Kidney glomerular epithelial cell (primary cell): ENCODE results near the gene SLC4A3.

Experiments
- DNase-seq: peaks from one replicate; lab custom pipeline; 2025; lab: John Stamatoyannopoulos, UW

SLC4A3 gene

DNA sequence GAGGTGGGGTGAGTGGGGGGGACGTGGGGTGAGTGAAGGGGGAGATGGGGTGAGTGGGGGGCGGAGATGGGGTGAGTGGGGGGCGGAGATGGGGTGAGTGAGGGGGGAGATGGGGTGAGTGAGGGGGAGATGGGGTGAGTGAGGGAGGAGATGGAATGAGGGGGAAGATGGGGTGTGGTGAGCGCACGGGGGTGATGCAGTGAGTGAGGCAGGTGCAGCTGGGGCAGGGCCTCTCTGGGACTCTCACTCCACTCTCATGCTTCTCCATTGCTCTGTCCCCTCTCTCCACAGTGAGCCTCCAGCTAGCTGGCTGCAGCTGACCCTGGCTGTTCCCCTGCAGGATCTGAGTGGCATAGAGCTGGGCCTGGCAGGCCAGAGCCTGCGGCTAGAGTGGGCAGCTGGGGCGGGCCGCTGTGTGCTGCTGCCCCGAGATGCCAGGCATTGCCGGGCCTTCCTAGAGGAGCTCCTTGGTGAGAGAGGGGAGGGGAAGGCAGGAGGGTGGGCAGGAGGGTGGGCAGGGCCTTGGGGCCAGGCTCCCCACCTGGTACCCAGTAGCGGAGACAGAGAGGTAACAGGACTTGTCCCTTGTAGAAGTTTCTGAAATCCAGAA, 13.9 kb upstream of the SLC4A3 start:
- DNase-seq, result no peak

DNA sequence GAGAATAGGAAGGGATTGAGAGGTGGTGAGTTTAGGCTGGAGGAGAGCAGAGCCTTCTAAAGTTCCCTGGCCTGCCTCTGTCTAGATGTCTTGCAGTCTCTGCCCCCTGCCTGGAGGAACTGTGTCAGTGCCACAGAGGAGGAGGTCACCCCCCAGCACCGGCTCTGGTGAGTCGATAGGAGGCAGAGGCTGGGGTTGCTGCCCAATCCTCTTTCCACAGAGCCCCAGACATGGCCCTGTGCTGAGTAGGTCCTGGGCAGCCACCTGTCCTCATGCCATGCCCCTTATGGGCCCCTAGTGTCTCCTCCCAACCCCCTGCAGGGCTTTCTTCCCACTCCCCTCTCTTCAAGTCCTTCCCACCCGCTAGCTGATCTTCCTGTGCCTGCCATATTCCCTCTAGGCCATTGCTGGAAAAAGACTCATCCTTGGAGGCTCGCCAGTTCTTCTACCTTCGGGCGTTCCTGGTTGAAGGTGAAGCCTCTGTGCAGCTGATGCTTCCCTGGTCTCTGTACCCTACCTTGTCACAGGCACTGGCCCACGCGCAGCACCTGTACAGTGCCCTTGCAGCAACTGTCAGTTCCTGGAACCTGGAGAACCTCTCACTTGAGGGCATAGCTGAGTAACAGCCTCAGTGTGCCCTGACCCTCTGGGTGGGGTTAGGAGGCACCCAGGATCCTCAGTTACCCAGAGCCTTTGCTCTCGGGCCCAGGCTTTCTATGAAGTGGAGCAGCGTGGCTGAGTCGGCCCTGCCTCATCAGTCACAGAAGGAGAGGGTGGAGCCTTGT, 13.2 kb upstream of the SLC4A3 start:
- no peak for DNase-seq

DNA sequence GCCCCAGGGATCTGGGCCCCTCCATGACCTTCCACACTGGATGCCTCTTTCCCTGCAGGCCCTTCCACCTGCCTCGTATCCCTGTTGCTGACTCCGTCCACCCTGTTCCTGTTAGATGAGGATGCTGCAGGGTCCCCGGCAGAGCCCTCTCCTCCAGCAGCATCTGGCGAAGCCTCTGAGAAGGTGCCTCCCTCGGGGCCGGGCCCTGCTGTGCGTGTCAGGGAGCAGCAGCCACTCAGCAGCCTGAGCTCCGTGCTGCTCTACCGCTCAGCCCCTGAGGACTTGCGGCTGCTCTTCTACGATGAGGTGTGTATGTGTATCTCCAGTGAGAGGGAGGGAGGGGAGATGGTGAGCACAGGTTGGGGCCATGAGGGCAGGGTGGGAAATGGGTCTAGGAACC, 12.4 kb upstream of the SLC4A3 start:
- DNase-seq, result no peak

DNA sequence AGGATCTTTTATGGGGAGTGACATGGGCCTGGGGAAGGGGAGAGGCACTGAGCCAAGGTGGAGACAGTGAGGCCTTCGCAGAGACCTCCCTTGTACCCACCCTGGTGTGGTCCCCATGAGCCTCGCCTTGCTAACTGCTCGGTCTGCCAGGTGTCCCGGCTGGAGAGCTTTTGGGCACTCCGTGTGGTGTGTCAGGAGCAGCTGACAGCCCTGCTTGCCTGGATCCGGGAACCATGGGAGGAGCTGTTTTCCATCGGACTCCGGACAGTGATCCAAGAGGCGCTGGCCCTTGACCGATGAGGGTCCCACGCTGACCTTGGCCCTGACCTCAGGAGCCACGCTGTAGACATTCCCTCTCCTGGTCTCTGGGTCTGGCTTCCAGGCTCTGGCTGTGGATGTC, 11.5 kb upstream of the SLC4A3 start:
- DNase-seq, result no peak

DNA sequence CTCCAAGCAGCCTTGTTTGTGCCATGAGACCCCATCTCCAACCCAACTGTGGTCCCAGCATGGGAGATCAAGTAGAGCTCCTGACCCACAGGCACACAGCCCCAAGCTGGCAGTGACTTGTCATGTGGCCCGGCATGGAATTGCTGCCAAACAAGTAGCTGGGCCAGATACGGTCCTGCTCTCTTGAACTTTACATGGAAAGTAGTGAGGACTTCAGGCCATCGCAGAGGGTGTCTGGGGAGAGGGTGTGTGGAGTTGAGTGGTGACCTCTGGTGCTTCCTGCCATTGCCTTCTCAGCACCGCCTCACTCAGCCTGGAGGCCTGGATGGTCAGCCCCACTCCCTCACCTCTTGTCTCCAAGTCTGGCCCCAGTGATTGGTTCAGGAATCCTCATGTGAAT, 10.9 kb upstream of the SLC4A3 start:
- DNase-seq, result no peak

DNA sequence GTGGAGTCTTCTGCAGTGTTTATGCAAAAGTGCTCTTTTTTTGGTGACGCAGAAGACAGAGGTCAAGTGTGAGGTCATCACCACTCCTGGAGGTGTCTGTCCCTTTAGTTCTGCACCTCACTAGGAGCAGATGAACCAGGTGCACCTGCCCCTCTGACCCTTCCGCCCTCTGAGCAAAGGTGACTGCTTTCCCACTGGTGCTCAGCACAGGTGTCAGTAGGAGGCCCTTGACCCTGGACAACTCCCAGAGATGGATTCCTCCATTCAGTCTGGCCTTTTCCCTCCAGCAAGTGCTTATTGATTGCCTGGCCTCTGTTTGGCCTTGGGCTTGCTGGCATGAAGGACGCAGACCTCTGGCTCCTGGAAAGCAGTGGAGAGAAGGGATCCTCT, 8.7 kb upstream of the SLC4A3 start:
- no peak for DNase-seq

DNA sequence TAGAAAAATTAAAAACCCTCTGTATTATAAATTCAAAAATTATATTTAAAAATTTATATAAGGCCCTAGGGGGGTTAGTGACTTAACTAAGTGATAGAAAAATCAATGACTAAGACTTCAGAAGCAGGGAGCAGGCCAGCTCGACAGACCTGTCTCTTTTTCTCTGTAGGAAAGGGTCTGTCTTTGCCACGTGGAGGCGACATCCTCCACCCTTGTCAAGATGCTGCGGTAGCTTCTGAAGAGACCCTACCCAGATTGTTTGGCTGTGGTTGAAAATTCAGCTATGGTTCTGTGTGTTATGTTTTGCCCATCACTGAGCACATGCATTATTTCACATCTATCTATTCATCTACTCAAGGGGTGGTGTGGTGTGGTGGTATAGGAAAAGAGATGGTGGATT, 8.2 kb upstream of the SLC4A3 start:
- no peak for DNase-seq

DNA sequence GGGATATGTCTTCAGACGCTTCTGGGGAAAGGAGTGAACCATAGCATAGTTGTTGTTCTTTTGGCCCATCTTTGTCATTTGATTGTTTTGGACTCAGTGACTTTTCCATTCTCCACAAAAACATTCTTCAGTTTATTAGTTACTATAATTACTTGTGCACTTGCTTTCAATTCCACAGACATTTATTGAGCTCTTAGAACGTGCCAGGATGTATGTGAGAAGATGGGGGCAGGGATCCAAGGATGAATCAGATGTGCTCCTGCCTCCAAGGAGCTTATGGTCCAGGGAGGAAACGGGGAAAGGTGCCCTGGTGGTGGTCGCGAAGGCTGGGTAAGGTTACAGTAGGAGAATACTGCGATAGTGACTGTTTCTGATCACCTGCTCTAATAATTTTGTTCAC, 6.9 kb upstream of the SLC4A3 start:
- no peak for DNase-seq

DNA sequence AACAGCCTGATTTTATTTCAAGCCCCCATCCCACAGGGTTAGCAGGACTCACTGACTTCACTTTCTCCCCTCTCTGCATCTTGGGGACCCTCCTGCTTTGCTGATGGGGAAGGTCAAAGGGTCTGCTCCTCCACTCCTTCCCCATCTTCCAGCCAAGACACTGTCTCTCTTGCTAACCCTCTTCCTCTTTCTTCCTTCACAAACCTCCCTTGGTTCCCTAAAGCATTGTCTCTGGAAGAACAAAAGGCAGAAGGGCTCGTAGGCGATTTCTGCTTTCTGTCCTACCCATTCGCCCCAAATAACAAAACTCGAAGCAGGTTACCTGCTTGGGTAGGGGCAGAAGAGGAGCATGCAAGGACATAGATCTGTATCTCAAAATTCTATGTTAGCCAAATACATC, 5.5 kb upstream of the SLC4A3 start:
- no peak for DNase-seq

DNA sequence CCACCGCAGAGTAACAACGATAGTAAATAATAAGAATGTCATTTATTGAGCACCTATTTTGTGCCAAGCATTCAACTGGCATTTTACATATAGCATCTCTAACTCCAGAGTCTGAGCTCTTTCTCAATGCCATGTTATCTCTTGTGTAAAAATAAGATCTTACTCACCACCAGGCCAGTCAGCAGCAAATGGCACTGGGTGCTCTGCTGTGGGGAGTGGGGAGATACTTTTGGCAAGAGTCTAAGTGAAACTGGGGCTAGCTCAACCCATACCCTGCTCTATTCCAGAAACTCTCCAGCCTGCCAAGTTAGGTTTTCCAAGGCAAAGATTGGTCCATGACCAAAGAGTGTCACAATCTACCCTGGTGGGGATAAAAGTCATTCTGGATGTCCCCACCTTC, 5.0 kb upstream of the SLC4A3 start:
- no peak for DNase-seq

DNA sequence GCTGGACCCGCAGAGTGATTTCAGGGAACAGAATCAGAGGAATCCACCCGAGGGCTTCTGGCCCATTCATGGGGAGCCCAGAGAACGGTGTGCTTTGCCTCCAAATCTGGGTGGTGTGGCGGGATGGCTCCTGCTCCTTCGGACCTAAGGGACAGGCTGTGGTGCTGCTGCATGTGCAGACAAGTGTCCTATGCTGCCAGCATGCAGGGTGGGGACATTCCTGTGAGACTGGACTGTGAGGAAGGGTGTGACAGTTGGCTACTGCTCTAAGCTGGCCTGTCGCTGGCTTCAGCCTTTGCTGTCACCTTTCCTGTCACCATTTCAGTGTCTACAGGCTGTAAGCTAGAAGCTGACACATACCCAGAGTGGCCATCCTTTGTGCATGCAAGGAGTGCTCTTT, 2.9 kb upstream of the SLC4A3 start:
- no peak for DNase-seq

DNA sequence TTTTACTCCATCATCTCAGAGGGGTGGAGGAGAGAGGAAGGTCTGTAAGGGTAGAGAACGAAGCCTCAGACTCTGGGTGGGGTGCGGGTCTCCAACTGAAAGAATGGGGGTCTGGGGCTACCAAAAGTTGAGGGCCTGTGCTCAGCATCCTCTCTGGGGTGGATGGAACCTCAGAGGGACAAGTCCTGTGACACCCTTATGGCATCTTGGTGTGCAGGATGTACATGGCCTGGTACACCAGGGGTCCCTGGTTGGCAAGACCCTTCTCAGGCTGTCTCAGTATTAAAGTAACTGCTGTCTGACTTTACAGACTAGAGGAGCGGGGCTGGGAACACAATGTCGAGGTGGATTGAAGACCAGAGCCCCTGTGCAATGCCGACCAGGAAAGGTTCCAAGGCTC, 2.3 kb upstream of the SLC4A3 start:
- DNase-seq, result no peak

DNA sequence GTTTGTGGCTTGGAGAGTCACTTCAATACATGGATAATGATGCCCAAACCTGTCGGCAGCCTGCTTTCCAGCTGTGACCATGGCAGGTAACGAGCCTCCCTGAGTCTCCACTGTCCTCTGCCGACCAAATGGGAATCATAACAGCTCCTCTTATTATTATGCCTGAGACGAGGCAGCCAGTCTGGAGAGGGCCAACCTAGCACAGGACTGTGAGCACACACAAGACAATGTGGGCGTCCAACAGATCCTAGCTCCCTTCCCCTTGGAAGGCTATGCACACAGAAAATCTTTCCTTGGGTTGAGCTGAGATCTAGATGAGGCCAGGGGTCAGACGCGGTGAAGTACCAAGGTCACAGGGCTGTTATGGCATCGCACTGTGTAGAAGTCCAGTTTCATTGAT, 890 bp upstream of the SLC4A3 start:
- DNase-seq, result no peak

DNA sequence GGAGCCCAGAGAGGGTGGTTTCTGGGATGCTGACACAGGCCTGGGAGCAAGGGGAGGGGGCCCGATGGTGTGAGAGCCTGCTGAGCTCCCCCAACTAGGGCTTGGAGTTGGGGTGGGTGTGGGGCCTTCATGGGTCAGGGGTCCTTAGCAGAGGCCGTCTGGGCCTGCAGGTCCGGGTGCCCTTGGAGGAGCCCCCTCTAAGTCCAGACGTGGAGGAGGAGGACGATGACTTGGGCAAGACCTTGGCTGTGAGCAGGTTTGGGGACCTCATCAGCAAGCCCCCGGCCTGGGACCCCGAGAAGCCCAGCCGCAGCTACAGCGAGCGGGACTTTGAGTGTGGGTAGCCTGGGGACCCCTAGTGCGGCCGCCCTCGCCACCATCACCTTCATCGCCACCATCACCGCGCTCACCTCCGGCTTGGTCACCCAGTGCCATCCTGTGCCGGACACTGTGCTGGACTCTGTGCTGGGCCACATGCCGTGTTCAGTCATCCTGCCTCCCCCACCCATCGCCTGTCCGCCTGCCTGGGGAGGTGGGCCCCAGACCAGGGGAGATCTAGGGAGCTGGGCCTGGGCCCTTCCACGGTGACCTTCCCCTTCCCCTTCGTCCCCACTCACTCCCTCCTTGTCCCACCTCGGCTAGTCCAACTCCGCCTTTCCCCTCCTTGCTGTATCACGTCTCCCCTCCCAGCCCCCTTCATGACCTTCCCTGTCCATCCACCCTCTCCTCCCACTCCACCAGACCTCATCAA, 980 bp downstream of the SLC4A3 start:
- no peak for DNase-seq

DNA sequence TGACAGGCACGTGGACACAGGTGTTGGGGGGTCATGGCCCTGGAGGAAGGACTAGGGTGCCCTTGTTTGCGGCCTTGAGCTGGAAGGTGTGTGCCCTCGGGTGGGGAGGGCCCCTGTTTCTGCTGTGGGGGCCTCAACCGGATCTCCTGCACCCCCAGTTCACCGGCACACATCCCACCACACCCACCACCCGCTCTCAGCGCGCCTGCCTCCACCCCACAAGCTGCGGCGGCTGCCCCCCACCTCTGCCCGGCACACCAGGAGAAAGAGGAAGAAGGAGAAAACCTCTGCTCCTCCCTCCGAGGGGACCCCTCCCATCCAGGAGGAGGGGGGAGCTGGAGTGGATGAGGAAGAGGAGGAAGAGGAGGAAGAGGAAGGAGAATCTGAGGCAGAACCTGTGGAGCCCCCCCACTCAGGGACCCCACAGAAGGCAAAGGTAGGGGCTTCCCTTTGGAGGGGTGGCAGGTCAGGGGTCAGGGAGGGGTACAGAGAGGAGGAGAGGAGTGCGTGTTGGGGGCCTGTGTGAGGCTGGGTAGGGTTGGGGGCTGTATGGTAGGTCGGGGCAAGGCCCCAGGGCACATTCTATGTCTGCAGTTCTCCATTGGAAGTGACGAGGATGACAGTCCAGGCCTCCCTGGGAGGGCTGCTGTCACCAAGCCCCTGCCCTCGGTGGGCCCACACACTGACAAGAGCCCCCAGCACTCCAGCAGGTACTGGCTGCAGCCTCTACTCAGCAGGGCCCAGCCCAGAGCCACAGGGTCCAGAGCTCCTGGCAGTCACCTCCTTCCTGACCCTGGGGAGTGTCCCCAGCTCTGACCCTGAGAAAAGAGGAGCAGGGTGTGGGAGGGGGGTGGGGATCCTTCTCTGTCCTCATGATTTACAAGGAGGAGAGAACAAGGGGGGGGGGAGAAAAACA, 1.8 kb downstream of the SLC4A3 start:
- DNase-seq, result no peak

DNA sequence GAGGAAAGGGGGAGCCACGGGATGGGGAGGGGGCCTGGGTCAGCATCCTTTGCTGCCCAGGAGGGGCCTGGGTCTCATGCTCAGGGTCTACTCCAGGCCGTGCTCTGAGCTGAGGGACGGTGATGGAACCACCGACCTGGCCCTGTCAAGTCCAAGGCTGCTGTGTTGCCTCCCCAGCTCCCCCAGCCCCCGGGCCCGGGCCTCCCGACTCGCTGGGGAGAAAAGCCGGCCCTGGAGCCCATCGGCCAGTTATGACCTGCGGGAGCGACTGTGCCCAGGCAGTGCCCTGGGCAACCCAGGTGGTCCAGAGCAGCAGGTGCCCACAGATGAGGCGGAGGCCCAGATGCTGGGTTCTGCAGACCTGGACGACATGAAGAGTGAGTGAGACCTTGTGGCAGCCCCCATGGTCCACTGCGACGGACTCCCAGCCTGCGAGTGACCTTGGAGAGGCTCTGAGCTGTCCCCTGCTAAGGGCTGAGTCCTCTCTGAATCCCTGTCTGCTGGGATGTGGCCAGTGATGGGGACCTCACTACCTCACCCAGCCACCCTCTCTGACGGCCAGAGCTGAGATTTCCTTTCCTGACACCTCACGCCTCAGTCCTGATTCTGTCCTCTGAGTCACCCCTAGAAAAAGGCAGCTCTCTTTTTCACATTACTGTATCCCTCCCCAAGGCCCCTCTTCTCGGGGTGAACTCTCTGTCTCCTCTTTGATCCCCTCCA, 2.7 kb downstream of the SLC4A3 start:
- no peak for DNase-seq

DNA sequence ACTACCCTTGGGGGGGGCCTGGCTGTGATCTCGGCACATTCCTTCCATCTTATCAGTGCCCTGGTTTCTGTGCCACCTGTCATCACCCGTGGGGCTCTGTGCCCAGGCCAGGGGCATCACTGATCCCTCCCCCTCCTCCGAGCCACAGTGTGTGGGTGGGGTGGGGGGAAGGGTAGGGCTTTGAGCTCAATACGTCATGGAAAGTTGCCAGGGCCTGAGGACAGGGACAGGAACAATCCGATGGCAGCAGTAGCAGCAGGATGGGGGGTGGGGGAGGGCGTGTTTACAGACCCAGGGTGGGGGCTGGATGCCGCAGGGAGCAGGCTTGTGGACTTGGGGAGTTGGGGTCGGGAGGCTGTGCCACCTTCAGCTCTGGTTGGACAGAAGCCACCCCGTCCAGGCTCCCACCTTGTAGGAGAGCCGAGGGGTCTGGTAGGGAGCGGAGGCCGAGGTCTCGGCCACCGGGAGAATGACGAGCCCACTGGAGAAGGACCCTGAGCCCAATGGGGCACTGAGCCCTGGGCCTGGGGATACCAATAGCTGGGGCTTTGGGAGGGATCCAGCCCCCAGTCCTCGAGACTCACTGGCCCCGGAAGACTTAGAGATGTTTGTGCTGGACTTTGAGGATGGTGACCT, 3.5 kb downstream of the SLC4A3 start:
- no peak for DNase-seq

DNA sequence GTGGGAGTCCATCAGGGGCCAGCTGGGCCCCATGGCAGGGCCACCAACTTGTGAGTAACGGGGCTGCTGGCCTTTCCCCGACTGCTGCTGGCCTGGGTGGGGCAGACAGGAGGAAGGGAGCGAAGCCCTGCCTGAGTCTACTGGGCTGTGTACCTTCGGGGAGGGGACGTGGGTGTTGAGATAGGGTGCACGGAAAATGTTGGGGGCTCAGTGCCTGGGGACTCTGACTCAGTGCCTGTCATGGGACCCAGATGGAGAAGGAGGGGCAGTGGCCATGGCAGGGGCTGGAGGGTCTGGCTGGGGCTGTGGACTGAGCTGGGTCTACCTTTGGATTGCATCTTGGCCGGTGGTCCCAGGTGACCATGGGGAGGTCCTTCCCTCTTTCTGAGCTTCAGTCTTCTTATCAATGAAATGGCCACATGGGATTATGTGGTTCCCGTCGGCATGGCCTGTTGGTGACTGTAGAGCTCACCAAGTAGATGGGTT, 4.0 kb downstream of the SLC4A3 start:
- DNase-seq, result no peak

DNA sequence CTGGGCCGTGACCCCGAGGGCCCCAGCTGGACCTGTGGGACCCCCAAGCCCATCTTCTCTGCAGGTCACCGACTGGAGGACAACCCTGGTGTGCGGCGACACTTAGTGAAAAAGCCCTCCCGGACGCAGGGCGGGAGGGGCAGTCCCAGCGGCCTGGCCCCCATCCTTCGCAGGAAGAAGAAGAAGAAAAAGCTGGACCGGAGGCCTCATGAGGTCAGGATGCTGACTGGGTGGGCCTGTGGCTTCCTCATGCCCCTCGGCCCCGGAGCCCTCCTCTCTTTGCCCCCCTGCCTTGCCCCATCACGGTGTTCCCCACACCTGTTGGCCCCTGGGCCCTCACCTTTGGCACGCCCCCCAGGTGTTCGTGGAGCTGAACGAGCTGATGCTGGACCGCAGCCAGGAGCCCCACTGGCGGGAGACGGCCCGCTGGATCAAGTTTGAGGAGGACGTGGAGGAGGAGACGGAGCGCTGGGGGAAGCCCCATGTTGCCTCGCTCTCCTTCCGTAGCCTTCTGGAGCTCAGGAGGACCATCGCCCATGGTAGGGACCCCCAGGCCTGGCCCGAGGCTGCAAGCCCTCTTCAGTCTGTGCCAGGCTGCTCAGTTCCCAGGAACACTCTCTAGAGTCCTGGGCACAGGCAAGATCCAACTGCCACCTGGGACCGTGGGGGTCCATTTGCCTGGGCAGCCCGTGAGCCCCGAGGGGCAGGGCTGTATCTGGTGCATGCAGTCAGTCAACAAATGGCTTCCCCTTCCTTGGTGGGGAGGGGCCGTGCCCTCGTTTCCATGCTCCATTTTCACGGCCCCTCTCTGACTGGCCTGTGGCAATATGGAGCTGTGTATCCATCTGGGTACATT, 4.7 kb downstream of the SLC4A3 start:
- no peak for DNase-seq

DNA sequence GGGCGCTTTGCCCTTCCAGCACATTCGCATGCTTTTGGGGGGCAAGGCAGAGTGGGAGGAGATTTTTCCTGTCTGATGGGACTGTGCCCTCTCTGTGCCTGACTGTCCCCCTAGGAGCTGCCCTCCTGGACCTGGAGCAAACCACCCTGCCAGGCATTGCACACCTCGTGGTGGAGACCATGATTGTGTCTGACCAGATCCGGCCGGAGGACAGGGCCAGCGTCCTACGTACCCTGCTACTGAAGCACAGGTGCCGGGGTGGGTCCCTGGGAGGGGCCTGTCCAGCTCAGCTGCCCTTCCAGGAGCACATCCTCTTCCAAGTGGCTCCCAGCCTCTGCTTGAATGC, 5.3 kb downstream of the SLC4A3 start:
- no peak for DNase-seq
